ENCODE data around the gene ATP2C2. TPM values are rescaled to one million over a fixed set of nuclear protein-coding genes. Genes with fewer than 3 reads are reported as not detected.

Gene ATP2C2
- total RNA-seq, 6 experiments from 2014 or later, result 0.18 to 0.51 (median 0.32) TPM; not detected in 2

GRCh38 chr16:84463221-84463620 is 94.9 kb downstream of the ATP2C2 start:
- H3K4me3 ChIP-seq, result no peak overlapping the region
- no peak for TF ChIP-seq CTCF (IDR thresholded peaks at IDR 0.05)
- TF ChIP-seq POLR2A (IDR thresholded peaks at IDR 0.05), result no peak
- no peak for ATAC-seq
- intact Hi-C loops (cut with DNase I), result no loop called here
- H3K27me3 ChIP-seq, result no peaks in the 10 kb centered on the region
- no peaks in the 10 kb centered on the region for H3K36me3 ChIP-seq
- no CpG with 5 or more reads among the region's 7 CpGs for WGBS (ENCODE audit: insufficient coverage, low coverage, low lambda C conversion rate, missing lambda C conversion rate)
- DNase-seq, result peak in 1 of 3 donors; percentile 30
- H3K9me3 ChIP-seq, result no peaks in the 10 kb centered on the region
- no peak overlapping the region for H3K27ac ChIP-seq
- H3K4me1 ChIP-seq, result no peaks in the 10 kb centered on the region

- TF ChIP-seq POLR2A (IDR thresholded peaks at IDR 0.05) (no peak), CTCF (IDR thresholded peaks at IDR 0.05) (no peak)
- Histone ChIP-seq H3K4me1 (no peaks in the 10 kb centered on the region), H3K27ac (no peak overlapping the region), H3K9me3 (no peaks in the 10 kb centered on the region), H3K4me3 (no peak overlapping the region), H3K27me3 (no peaks in the 10 kb centered on the region), H3K36me3 (no peaks in the 10 kb centered on the region)
- no peak for ATAC-seq
- DNase-seq, result peak in 1 of 3 donors; percentile 10
- WGBS (ENCODE audit: insufficient coverage, low coverage, low lambda C conversion rate, missing lambda C conversion rate), result 92% methylated on average over 6 of the region's 6 CpGs
- intact Hi-C loops (cut with DNase I), result no loop called here
Measured at GRCh38 chr16:84464116-84464515, 95.8 kb downstream of the ATP2C2 start.

GRCh38 chr16:84465154-84465553 is 96.8 kb downstream of the ATP2C2 start:
- H3K9me3 ChIP-seq, result no peaks in the 10 kb centered on the region
- H3K4me3 ChIP-seq, result no peak overlapping the region
- TF ChIP-seq CTCF (IDR thresholded peaks at IDR 0.05), result no peak
- no peak for TF ChIP-seq POLR2A (IDR thresholded peaks at IDR 0.05)
- no peaks in the 10 kb centered on the region for H3K4me1 ChIP-seq
- ATAC-seq (no peak), DNase-seq (no peak)
- intact Hi-C loops (cut with DNase I), result no loop called here
- WGBS (ENCODE audit: insufficient coverage, low coverage, low lambda C conversion rate, missing lambda C conversion rate), result 65% methylated on average over 5 of the region's 6 CpGs
- H3K27ac ChIP-seq, result no peak overlapping the region
- no peaks in the 10 kb centered on the region for H3K36me3 ChIP-seq
- no peaks in the 10 kb centered on the region for H3K27me3 ChIP-seq

GRCh38 chr16:84466692-84467091 is 98.4 kb downstream of the ATP2C2 start:
- Histone ChIP-seq H3K9me3 (no peaks in the 10 kb centered on the region), H3K27ac (no peak overlapping the region), H3K36me3 (no peaks in the 10 kb centered on the region), H3K4me3 (no peak overlapping the region), H3K4me1 (no peaks in the 10 kb centered on the region), H3K27me3 (no peaks in the 10 kb centered on the region)
- ATAC-seq (no peak), DNase-seq (no peak)
- WGBS (ENCODE audit: insufficient coverage, low coverage, low lambda C conversion rate, missing lambda C conversion rate), result 68% methylated on average over 4 of the region's 4 CpGs
- intact Hi-C loops (cut with DNase I), result no loop called here
- no peak for TF ChIP-seq CTCF (IDR thresholded peaks at IDR 0.05)
- no peak for TF ChIP-seq POLR2A (IDR thresholded peaks at IDR 0.05)

GRCh38 chr16:84467256-84467655 is 98.9 kb downstream of the ATP2C2 start:
- no peak for TF ChIP-seq POLR2A (IDR thresholded peaks at IDR 0.05)
- TF ChIP-seq CTCF (IDR thresholded peaks at IDR 0.05), result no peak
- Histone ChIP-seq H3K27ac (no peak overlapping the region), H3K9me3 (no peaks in the 10 kb centered on the region), H3K36me3 (no peaks in the 10 kb centered on the region), H3K4me3 (no peak overlapping the region), H3K27me3 (no peaks in the 10 kb centered on the region), H3K4me1 (no peaks in the 10 kb centered on the region)
- DNase-seq (no peak), ATAC-seq (no peak)
- intact Hi-C loops (cut with DNase I), result no loop called here
- no CpG with 5 or more reads among the region's 1 CpG for WGBS (ENCODE audit: insufficient coverage, low coverage, low lambda C conversion rate, missing lambda C conversion rate)

Data from right lobe of liver (tissue), 6 donors.